Measurements from ENCODE around the gene MYOCD.

Gene MYOCD

GRCh38 chr17:12712415-12712814 lies 46.7 kb downstream of the MYOCD start:
- no peak overlapping the region for H3K27ac Mint-ChIP-seq
- no peaks in the 10 kb centered on the region for H3K36me3 Mint-ChIP-seq (ENCODE audit: low read depth)
- H3K4me3 Mint-ChIP-seq: no peak overlapping the region
- H3K9me3 Mint-ChIP-seq: peaks cover 27% of the 10 kb centered on the region
- no peaks in the 10 kb centered on the region for H3K27me3 Mint-ChIP-seq (ENCODE audit: low read depth)
- no peaks in the 10 kb centered on the region for H3K4me1 Mint-ChIP-seq (ENCODE audit: low read depth)

- Mint-ChIP-seq H3K36me3 (ENCODE audit: low read depth) (no peaks in the 10 kb centered on the region), H3K9me3 (peaks cover 32% of the 10 kb centered on the region), H3K4me1 (ENCODE audit: low read depth) (no peaks in the 10 kb centered on the region), H3K4me3 (no peak overlapping the region), H3K27me3 (ENCODE audit: low read depth) (no peaks in the 10 kb centered on the region), H3K27ac (no peak overlapping the region)
Measured at GRCh38 chr17:12712941-12713340, 47.3 kb downstream of the MYOCD start.

DNA sequence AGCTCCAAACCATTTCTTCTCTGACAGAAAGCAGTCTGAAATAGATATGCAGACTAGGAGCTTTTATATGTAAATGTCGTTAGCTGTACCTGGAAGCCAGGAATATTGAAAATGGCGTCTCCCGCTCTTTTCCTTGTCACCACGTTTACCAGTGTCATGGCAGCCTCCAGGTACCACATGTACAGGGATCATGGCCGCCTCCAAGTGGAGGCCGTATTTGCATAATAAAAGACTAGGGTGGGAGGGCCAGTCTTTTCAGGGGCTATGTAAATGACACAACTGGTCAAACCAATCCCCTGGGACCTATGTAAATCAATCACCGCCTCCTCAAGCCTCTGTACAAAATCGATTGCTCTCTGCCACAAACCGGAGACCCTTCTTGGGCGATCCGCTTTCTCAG lies 54.3 kb downstream of the MYOCD start:
- H3K4me1 Mint-ChIP-seq (ENCODE audit: low read depth): no peaks in the 10 kb centered on the region
- no peaks in the 10 kb centered on the region for H3K36me3 Mint-ChIP-seq (ENCODE audit: low read depth)
- no peaks in the 10 kb centered on the region for H3K27me3 Mint-ChIP-seq (ENCODE audit: low read depth)
- H3K9me3 Mint-ChIP-seq: peaks cover 20% of the 10 kb centered on the region
- no peak overlapping the region for H3K27ac Mint-ChIP-seq
- H3K4me3 Mint-ChIP-seq: no peak overlapping the region

GRCh38 chr17:12721581-12721980 lies 55.9 kb downstream of the MYOCD start:
- no peaks in the 10 kb centered on the region for H3K36me3 Mint-ChIP-seq (ENCODE audit: low read depth)
- no peaks in the 10 kb centered on the region for H3K27me3 Mint-ChIP-seq (ENCODE audit: low read depth)
- no peaks in the 10 kb centered on the region for H3K4me1 Mint-ChIP-seq (ENCODE audit: low read depth)
- H3K27ac Mint-ChIP-seq: no peak overlapping the region
- no peak overlapping the region for H3K4me3 Mint-ChIP-seq
- peaks cover 15% of the 10 kb centered on the region for H3K9me3 Mint-ChIP-seq

GRCh38 chr17:12722282-12722681 lies 56.6 kb downstream of the MYOCD start:
- Mint-ChIP-seq H3K36me3 (ENCODE audit: low read depth) (no peaks in the 10 kb centered on the region), H3K4me3 (no peak overlapping the region), H3K4me1 (ENCODE audit: low read depth) (no peaks in the 10 kb centered on the region), H3K27ac (no peak overlapping the region), H3K9me3 (peaks cover 15% of the 10 kb centered on the region), H3K27me3 (ENCODE audit: low read depth) (no peaks in the 10 kb centered on the region)

GRCh38 chr17:12726131-12726530 lies 60.4 kb downstream of the MYOCD start:
- Mint-ChIP-seq H3K4me3 (no peak overlapping the region), H3K9me3 (peaks cover 4% of the 10 kb centered on the region), H3K36me3 (ENCODE audit: low read depth) (peaks cover 2% of the 10 kb centered on the region), H3K4me1 (ENCODE audit: low read depth) (no peaks in the 10 kb centered on the region), H3K27ac (no peak overlapping the region), H3K27me3 (ENCODE audit: low read depth) (no peaks in the 10 kb centered on the region)

GRCh38 chr17:12727076-12727760 lies 61.5 kb downstream of the MYOCD start:
- H3K4me3 Mint-ChIP-seq: no peak overlapping the region
- H3K27ac Mint-ChIP-seq: no peak overlapping the region
- H3K9me3 Mint-ChIP-seq: peaks cover 7% of the 10 kb centered on the region
- peaks cover 2% of the 10 kb centered on the region for H3K36me3 Mint-ChIP-seq (ENCODE audit: low read depth)
- H3K27me3 Mint-ChIP-seq (ENCODE audit: low read depth): no peaks in the 10 kb centered on the region
- H3K4me1 Mint-ChIP-seq (ENCODE audit: low read depth): no peaks in the 10 kb centered on the region

DNA sequence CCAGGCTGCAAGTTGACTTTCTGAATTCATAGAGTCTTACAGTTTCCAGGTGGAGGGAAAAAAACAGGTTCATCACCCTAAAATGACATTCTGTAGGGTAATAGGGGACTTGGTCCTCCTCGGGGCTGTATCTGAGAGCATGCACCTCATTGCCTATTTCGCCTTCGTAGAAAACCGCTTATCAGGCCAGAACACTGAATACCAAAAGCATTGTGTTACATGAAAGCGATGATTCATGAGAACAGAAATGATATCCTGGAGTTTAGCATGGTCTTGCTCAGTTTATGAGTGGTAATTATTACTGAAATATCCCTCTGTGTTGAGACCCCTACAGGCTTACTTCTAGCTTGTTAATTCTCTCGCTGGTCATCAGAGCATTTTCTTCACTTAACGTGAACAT lies 62.2 kb downstream of the MYOCD start:
- Mint-ChIP-seq H3K27ac (no peak overlapping the region), H3K36me3 (ENCODE audit: low read depth) (peaks cover 2% of the 10 kb centered on the region), H3K4me3 (no peak overlapping the region), H3K9me3 (peaks cover 12% of the 10 kb centered on the region), H3K27me3 (ENCODE audit: low read depth) (no peaks in the 10 kb centered on the region), H3K4me1 (ENCODE audit: low read depth) (no peaks in the 10 kb centered on the region)

DNA sequence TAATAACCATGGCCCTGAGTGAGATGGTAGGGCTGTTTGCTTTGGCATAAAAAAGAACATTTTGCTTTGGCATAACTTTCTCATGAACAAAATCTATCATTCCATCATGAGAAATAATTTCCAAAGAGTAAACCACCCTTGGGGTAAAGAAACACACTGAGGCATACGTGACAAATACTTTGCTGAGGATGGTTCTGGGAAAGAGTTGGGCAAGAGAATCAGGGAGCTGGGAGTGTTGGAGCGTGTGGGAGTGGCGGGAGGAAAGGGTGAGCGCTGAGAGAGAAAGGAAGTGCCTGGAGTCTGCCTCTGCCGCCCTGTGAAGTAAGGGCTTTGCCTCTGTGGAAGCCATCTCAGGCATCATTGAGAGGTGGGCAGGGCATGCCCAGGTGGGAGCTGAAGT lies 63.4 kb downstream of the MYOCD start:
- Mint-ChIP-seq H3K4me1 (ENCODE audit: low read depth) (no peaks in the 10 kb centered on the region), H3K36me3 (ENCODE audit: low read depth) (peaks cover 2% of the 10 kb centered on the region), H3K9me3 (peaks cover 12% of the 10 kb centered on the region), H3K27me3 (ENCODE audit: low read depth) (no peaks in the 10 kb centered on the region), H3K27ac (no peak overlapping the region), H3K4me3 (no peak overlapping the region)

DNA sequence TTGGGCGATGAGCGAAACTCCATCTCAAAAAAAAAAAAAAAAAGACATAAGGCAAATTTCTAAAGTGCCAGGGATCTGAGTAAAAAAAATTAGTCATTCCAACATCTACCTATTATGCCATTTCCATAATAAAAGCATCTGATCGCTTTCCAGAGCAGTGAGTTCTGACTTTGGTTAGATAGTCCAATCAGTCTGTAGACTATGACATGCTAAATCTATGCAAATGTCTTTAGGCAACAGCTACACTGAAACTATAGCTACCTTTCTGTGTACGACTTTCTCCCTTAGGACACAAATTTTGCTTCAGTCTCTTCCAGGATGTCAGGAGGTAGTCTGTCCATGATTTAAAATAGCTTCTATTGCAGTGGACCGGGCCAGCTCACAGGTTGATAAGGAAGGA lies 64.7 kb downstream of the MYOCD start:
- Mint-ChIP-seq H3K27ac (no peak overlapping the region), H3K4me1 (ENCODE audit: low read depth) (no peaks in the 10 kb centered on the region), H3K27me3 (ENCODE audit: low read depth) (no peaks in the 10 kb centered on the region), H3K9me3 (peaks cover 12% of the 10 kb centered on the region), H3K4me3 (no peak overlapping the region), H3K36me3 (ENCODE audit: low read depth) (peaks cover 2% of the 10 kb centered on the region)

DNA sequence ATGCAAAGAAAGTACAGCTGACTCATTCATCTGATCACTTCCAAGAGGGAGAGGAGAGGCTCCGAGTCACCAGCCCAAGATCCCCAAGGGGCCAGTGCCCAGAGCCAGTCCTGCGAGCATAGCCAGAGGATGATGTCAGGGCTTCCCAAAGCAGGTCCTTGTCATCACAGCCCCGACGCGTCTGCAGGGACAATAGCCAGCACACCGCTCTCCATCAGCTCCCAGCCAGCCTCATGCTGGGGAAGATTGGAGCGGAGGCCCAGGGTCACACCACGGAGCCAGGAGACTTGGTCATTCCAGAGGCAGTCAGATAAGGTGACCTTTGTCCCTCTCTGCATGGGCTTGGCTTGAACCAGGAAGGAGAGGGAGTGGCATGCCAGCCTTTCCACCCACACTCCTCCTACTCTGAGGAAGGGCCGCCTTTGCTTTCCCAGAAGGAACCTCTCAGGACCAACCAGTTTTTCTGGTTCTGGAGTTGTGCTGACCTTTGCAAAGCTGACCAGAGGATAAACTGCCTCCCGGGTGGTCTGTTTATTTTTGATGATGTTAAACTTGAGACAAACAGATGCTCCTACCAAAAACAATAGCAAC lies 65.3 kb downstream of the MYOCD start:
- Mint-ChIP-seq H3K27me3 (ENCODE audit: low read depth) (no peaks in the 10 kb centered on the region), H3K36me3 (ENCODE audit: low read depth) (peaks cover 2% of the 10 kb centered on the region), H3K27ac (no peak overlapping the region), H3K4me3 (no peak overlapping the region), H3K4me1 (ENCODE audit: low read depth) (no peaks in the 10 kb centered on the region), H3K9me3 (peaks cover 12% of the 10 kb centered on the region)

- H3K27ac Mint-ChIP-seq: no peak overlapping the region
- H3K4me1 Mint-ChIP-seq (ENCODE audit: low read depth): no peaks in the 10 kb centered on the region
Measured at GRCh38 chr17:12731839-12732238, 66.1 kb downstream of the MYOCD start.

DNA sequence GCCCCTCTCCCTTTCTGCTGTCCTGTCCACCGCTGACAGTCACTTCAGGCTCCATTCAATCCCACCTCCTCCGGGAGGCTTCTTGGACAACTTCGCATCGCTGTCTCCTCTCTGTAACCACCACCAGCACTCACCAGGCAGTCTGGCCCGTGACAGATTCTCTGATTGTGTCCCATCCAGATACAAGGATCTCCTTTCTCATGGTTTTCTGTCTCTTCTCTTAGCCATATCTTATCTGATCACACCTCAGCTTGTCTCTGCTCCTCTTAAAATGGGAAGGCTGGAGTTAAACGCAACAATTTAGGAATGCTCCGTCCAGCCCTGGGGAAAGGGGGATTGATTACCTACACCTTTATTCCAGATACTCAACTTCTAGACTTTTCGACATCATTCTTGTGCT lies 66.7 kb downstream of the MYOCD start:
- Mint-ChIP-seq H3K27ac (no peak overlapping the region), H3K36me3 (ENCODE audit: low read depth) (peaks cover 2% of the 10 kb centered on the region)

More at GRCh38 chr17:12731839-12732238, 66.1 kb downstream of the MYOCD start:
- Mint-ChIP-seq H3K9me3 (peaks cover 12% of the 10 kb centered on the region), H3K36me3 (ENCODE audit: low read depth) (peaks cover 2% of the 10 kb centered on the region), H3K4me3 (no peak overlapping the region), H3K27me3 (ENCODE audit: low read depth) (no peaks in the 10 kb centered on the region)

GRCh38 chr17:12734926-12735325 lies 69.2 kb downstream of the MYOCD start:
- Mint-ChIP-seq H3K4me3 (no peak overlapping the region), H3K36me3 (ENCODE audit: low read depth) (no peaks in the 10 kb centered on the region), H3K4me1 (ENCODE audit: low read depth) (no peaks in the 10 kb centered on the region), H3K27ac (no peak overlapping the region), H3K27me3 (ENCODE audit: low read depth) (no peaks in the 10 kb centered on the region), H3K9me3 (peaks cover 8% of the 10 kb centered on the region)

More for the DNA sequence above, 66.7 kb downstream of the MYOCD start:
- no peaks in the 10 kb centered on the region for H3K4me1 Mint-ChIP-seq (ENCODE audit: low read depth)
- no peak overlapping the region for H3K4me3 Mint-ChIP-seq
- peaks cover 12% of the 10 kb centered on the region for H3K9me3 Mint-ChIP-seq
- no peaks in the 10 kb centered on the region for H3K27me3 Mint-ChIP-seq (ENCODE audit: low read depth)

DNA sequence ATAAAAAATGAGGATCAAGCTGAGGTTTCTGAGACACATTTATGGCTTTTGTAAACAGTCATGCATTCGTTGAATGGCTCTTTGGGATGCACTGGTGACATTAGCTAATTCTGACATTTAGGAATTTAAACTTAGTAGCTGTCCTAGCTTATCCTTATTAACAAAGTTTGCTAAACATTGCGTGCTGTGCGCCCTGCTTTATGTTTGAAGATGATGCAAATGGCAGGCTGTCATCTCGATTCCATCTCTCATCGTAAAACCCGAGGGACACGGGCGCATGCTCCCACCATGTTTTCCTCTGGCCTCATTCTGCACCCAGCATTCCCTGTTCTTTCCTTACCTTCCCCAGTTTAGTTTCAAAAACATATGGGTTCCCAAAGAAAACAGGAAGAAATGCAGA lies 69.8 kb downstream of the MYOCD start:
- H3K27me3 Mint-ChIP-seq (ENCODE audit: low read depth): no peaks in the 10 kb centered on the region
- no peaks in the 10 kb centered on the region for H3K4me1 Mint-ChIP-seq (ENCODE audit: low read depth)
- H3K36me3 Mint-ChIP-seq (ENCODE audit: low read depth): no peaks in the 10 kb centered on the region
- peaks cover 8% of the 10 kb centered on the region for H3K9me3 Mint-ChIP-seq
- no peak overlapping the region for H3K27ac Mint-ChIP-seq
- H3K4me3 Mint-ChIP-seq: no peak overlapping the region
